Measurements from ENCODE around the gene SLX4IP. TPM values are rescaled to one million over a fixed set of nuclear protein-coding genes. Genes with fewer than 3 reads are reported as not detected.
A peak's percentile ranks its signal among the peaks of the same experiment; 100 is the strongest.
"Not testable (repeated sequence)": the region's sequence is repeated elsewhere in the genome, so short reads cannot be mapped to it uniquely, and the experiment has no call there.

SLX4IP gene
- 3.0 TPM for total RNA-seq

- DNase-seq (ENCODE audit: low spot score) (peak; percentile 96), ATAC-seq (peak; percentile 79)
Measured at GRCh38 chr20:10434832-10435812, at the start of gene SLX4IP. Gene SLX4IP (plus strand): TSS chr20:10435305. CDS start chr20:10458205, 22,900 bp downstream.

- ATAC-seq = no peak
- DNase-seq (ENCODE audit: low spot score) = no peak
Measured at GRCh38 chr20:10385850-10386544, 49.1 kb upstream of the SLX4IP start.

GRCh38 chr20:10387686-10388085, 47.4 kb upstream of the SLX4IP start:
- DNase-seq (ENCODE audit: low spot score) (no peak), ATAC-seq (no peak)

GRCh38 chr20:10388597-10388996, 46.5 kb upstream of the SLX4IP start:
- ATAC-seq (no peak), DNase-seq (ENCODE audit: low spot score) (no peak)

- DNase-seq (ENCODE audit: low spot score) (no peak), ATAC-seq (no peak)
Measured at GRCh38 chr20:10390709-10391108, 44.4 kb upstream of the SLX4IP start.

GRCh38 chr20:10394752-10395151, 40.4 kb upstream of the SLX4IP start:
- not testable (repeated sequence) for ATAC-seq; DNase-seq (ENCODE audit: low spot score)

GRCh38 chr20:10398834-10399369, 36.2 kb upstream of the SLX4IP start:
- DNase-seq (ENCODE audit: low spot score) = no peak
- ATAC-seq = no peak

GRCh38 chr20:10402938-10403608, 32.0 kb upstream of the SLX4IP start:
- DNase-seq (ENCODE audit: low spot score) = no peak
- no peak for ATAC-seq

- ATAC-seq = peak; percentile 61
- no peak for DNase-seq (ENCODE audit: low spot score)
Measured at GRCh38 chr20:10404023-10404628, 31.0 kb upstream of the SLX4IP start.

- ATAC-seq (peak; percentile 90), DNase-seq (ENCODE audit: low spot score) (no peak)
Measured at GRCh38 chr20:10404959-10405530, 30.1 kb upstream of the SLX4IP start.

GRCh38 chr20:10408108-10408813, 26.8 kb upstream of the SLX4IP start:
- ATAC-seq (no peak), DNase-seq (ENCODE audit: low spot score) (no peak)

GRCh38 chr20:10411673-10412072, 23.4 kb upstream of the SLX4IP start:
- ATAC-seq (no peak), DNase-seq (ENCODE audit: low spot score) (no peak)

- peak; percentile 60 for ATAC-seq
Measured at GRCh38 chr20:10412591-10413408, 22.3 kb upstream of the SLX4IP start.

GRCh38 chr20:10415013-10415650, 20.0 kb upstream of the SLX4IP start:
- DNase-seq (ENCODE audit: low spot score) (no peak), ATAC-seq (no peak)

More at GRCh38 chr20:10412591-10413408, 22.3 kb upstream of the SLX4IP start:
- no peak for DNase-seq (ENCODE audit: low spot score)

- not testable (repeated sequence) for DNase-seq (ENCODE audit: low spot score); ATAC-seq
Measured at GRCh38 chr20:10417218-10417617, 17.9 kb upstream of the SLX4IP start.

- DNase-seq (ENCODE audit: low spot score) (no peak), ATAC-seq (no peak)
Measured at GRCh38 chr20:10419550-10420133, 15.5 kb upstream of the SLX4IP start.

- ATAC-seq = peak; percentile 40
- DNase-seq (ENCODE audit: low spot score) = no peak
Measured at GRCh38 chr20:10423735-10424134, 11.4 kb upstream of the SLX4IP start.

All from left lobe of liver (tissue), 2 donors.